GM19397 (cell line): ENCODE measurements around the gene IRF2BPL.
"Not testable (repeated sequence)": the region's sequence is repeated elsewhere in the genome, so short reads cannot be mapped to it uniquely, and the experiment has no call there.

Source experiments
- ATAC-seq: cut with Tn5 transposase; IDR thresholded peaks from one replicate; pipeline ENCODE4 v1.9.1; 2021; ENCODE audit warnings: mild to moderate bottlenecking, moderate library complexity; ENCODE audit not compliant: unreplicated experiment

Gene IRF2BPL

DNA sequence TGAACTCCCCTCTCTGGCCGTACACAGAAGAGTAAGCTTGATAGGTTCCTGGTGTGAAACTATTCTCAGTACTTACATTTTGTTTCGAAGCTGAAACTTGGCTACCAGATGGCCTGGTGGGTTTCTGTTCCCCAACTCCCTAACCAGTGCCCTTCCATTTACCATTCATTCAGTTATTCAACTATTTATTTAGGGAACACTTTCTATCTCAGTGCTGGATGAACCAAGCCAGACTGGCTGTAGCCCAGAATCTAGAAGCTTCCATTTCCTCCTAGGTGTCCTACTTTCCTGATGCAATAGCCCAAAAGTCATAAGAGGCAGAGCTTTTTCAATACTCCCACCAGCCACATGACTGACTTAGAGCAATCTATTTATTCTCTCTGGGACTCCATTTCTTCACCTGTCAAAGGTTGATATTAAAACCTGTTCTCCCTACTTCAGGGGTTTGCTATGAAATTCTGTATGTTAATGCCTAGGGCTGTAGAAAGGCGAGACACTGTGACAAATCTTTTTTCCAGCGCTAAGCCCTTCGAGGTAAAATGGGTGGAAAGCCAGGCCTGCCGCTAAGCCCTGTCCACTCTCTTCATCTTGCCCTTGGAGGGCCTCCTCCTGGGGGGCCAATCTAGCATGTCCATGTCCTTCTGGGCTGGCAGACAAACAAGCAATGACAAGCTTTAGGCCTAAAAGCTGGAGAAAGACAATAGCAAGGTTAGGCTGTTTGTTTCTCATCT is 8.1 kb upstream of the IRF2BPL start:
- no peak for ATAC-seq

DNA sequence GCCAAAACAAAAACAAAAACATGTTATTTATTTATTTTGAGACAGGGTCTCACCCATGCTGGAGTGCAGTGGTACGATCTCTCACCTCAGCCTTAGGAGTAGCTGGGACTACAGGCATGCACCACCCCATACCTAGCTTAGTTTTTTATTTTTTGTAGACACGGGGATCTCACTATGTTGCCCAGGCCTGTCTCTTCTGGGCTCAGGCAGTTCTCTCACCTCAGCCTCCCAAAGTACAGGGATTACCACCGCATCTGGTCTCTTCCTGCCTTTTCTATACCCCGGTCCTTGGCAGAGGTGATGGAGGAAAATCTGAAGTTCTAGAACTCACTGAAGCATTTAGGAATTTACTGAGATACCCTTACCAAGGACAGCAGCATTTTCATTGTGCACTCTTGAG is 6.8 kb upstream of the IRF2BPL start:
- no peak for ATAC-seq

GRCh38 chr14:77033622-77034589 is 5.4 kb upstream of the IRF2BPL start:
- peak; percentile 75 for ATAC-seq

- no peak for ATAC-seq
Measured at GRCh38 chr14:77032844-77033621, 4.5 kb upstream of the IRF2BPL start.

GRCh38 chr14:77032491-77032843 is 4.0 kb upstream of the IRF2BPL start:
- no peak for ATAC-seq

DNA sequence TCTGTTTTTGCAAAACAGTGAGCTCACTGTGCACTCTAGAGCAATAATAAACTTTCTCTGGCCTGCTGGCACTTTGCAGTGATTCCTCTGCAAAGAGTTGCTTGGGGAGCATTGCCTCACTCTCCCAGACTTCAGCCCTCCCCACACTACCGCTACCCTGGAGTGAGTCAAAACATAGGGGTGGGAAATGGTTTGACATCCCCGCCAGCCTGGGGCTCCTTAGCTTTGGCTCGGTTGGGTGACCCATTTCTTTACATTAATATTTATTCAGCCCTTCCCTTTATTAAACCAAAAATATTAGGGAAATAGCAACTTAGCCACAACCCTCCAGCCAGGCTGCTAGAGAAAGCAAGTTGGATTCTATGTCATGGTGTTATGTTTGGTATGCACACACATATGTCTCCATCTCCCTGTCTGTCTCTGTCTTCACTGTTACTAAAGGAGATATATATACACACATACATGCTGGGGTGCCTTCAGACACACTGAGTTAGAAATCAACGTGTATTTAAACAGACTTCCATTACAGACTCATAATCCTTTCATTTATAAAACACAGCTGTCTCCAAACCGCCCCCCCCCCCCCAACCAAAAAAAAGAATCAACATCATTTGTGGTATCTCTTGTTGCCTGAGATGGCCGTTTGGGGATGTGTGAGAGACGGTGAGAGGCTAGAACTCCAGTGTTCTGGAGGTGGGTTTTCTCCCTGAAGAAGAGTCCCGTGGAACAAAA is 3.4 kb upstream of the IRF2BPL start:
- ATAC-seq, result no peak

GRCh38 chr14:77027538-77028383 is 747 bp downstream of the IRF2BPL start:
- ATAC-seq, result peak; percentile 34

DNA sequence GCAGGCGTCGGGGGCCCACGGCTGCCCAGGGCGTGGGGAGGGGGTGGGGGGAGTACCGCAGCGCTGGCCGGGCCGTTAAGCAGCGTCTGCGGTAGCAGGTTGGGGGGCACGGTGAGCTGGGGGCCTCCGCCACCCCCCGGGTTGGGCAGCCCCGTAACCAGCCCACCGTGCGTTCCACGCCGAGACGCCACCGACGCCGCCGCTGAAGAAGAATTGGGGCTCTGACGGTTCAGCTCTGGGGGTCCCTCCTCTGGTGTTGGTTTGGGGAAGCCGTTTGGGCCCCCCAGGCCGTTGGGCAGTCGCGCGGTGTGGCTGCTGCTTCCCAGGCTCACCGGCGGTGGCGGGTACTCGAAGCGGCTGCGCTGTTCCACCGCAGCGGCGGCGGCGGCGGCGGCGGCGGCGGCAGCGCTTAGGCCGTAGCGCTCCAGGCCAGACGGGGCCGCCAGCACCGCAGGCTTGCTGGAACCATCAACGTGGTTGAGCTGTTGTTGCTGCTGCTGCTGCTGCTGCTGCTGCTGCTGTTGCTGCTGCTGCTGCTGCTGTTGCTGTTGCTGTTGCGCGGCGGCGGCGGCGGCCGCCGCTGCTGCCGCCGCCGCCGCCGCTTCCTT is 1.5 kb downstream of the IRF2BPL start:
- ATAC-seq, result peak; percentile 16

- no peak for ATAC-seq
Measured at GRCh38 chr14:77026166-77026929, 2.2 kb downstream of the IRF2BPL start.

DNA sequence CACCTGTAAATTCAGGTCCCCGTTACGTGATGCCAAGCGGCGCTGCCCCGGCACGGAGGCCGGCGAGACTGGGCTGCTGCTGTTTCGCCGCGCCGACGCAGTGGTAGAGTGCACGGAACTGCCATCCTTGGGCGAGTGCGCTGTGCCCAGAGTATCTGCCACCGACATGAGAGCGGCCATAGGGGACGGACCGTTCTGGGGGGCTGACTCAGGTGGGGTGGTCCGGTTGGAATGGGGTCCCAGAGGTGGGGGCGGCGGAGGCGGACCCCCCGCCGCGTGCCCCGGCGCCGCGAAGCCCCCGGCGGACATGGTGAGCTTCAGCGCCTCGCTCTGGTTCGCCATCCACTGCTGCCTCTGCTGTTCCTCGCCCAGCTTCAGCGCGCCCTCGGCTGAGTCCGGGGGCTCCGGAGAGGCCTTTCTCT is 2.8 kb downstream of the IRF2BPL start:
- no peak for ATAC-seq

DNA sequence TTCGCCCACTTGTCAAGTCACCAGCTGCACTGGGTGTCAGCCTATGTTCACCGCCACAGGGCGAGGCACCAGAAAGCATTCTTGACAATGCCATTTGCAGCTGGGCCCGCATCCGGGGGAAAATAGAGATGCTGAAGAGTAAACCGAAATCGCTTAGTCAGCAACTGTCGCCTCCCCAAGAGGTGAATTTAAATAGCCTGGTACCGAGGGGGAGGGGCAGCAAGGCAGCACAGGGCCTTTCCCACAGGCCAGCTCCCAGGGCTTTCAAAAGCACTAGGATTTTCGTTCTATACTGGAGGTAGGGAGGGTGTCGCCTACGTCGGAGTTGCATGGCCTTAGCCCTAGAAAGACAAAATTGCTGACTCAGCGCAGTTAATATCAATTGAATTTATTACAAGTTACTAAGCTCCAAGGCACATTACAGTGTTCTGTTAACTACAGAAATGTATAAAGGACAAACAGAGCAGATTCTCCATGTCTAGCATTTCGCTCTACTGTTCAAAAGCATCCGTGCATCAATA is 4.3 kb downstream of the IRF2BPL start:
- ATAC-seq, result no peak

DNA sequence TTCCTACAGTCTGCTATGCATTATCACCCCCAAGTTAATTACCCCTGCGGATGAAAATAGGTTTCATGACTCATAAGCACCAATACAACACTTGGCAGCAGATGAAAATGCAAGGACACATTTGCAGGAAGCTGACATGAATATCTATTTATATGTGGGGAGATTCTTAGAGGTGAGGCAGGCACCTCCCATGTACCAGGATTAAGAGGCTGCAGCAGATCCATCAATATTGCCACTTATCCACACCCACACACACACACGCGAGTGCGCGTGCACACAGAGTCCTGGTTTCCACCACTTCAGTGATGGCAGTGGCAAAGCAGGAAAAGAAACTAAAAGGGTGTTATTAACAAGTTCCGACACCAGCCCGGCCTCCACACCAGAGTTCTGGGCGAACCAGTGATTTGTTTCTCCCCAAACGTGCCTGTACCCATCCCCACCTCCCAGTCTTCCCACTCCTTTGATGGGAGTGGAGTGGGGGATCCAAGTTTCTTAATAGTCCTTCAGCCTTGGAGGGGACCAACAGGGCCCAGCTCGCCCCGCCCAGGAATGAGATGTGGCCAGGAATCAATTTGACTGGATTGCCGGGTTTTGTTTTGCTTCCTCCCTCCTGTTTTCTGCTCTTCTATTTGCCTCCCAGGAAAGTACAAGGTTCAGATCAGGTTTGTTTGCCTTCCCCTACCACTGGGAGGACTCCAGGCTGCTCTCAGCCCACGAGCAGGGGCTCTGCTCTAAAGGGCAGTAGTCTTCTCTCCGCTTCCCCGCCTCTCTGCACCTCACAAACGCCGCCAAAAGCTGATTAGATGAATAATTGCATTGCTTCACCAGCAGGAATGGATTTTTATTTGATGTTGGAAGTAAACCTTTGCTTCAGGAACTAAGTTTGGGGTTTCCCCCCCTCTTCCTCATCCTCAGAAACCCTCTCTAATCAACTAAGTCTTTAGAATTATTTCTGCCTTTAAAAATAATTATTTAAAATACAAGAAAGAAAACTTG is 5.2 kb downstream of the IRF2BPL start:
- ATAC-seq, result no peak

GRCh38 chr14:77022236-77022852 is 6.2 kb downstream of the IRF2BPL start:
- no peak for ATAC-seq

- not testable (repeated sequence) for ATAC-seq
Measured at GRCh38 chr14:77021424-77021823, 7.1 kb downstream of the IRF2BPL start.

DNA sequence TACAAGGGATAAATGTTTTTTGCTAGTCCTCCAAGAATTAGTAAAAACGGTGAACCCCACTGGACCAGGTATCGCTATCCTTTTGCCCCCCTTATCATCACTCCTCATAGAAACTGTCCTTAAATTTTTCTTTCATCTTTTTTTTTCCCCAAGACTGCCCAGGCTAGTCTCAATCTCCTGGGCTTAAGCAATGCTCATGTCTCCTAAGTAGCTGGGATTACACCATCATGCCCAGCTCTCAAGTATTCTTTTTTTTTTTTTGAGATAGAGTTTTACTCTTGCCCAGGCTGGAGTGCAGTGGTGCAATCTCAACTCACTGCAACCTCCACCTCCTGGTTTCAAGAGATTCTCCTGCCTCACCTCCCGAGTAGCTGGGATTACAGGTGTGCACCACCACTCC is 9.7 kb downstream of the IRF2BPL start:
- ATAC-seq, result no peak

DNA sequence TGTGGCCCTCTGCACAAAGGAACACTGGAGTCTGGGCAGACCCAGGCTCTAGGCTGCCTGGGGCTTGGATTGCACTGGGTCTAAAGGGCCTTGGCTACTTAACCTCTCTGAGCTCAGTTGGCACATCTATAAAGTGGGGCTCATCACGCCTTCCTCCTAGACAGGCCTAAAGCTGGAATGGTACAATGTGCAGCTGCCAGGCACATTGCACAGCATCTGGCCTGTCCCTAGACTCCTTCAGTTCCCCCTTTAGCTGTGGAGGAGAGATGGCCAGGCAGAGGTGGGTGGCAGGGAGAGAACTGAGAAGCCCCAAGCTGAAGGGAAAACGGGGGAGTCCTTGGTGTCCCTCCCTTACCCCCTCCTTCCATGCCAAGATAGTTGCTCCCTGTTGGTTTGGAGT is 10.8 kb downstream of the IRF2BPL start:
- ATAC-seq, result no peak

DNA sequence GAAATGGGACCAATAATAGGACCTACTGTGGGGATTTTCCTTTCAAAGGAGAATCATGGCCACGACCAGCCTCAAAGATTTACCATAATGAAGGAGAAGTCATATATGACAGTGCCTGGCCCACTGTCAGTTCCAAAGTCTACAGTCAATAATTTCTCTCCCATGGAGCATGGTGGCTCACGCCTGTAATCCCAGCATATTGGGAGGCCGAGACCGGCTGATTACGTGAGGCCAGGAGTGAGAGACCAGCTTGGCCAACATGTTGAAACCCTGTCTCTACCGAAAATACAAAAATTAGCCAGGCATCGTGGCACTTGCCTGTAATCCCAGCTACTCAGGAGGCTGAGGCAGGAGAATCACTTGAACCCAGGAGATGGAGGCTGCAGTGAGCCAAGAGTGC is 13.8 kb downstream of the IRF2BPL start:
- no peak for ATAC-seq
